ENCODE measurements around the gene TMPRSS9. TPM values are rescaled to one million over a fixed set of nuclear protein-coding genes. Genes with fewer than 3 reads are reported as not detected.

The TMPRSS9 gene
- total and polyA plus RNA-seq, 2 donors from 2014 or later = not detected

DNA sequence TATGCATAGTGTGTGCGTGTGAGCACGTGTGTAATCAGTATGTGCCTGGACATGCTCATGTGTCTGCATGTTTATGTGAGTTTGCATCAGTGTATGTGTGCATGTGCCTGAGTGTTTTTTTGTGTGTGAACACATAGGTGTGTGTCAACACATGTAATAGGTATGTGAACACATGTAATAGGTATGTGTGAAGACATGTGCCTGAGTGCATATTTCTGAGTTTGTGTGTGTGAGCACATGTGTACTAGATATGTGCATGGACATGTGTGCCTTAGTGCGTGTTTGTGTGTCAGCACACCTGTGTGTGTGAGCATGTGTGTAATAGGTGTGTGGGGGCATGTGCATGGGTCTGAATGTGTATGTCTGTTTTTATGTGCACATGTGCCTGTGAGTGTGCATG is 24.2 kb upstream of the TMPRSS9 start:
- Histone ChIP-seq H3K36me3 (ENCODE audit: control insufficient read depth in 2 of 3, insufficient read depth in 3 of 3, low read length in 3 of 3) (peaks cover 0 to 3% (median 3%) of the 10 kb centered on the region in 3 donors), H3K9me3 (ENCODE audit: control insufficient read depth in 2 of 3, insufficient read depth in 1 of 3, low read length in 3 of 3) (no peaks in the 10 kb centered on the region), H3K4me1 (ENCODE audit: control insufficient read depth in 2 of 3, insufficient read depth in 2 of 3, low read depth in 1 of 3, low read length in 3 of 3) (peaks cover 0 to 22% (median 13%) of the 10 kb centered on the region in 3 donors), H3K4me3 (ENCODE audit: low read length in 3 of 3) (no peak overlapping the region), H3K27me3 (ENCODE audit: control insufficient read depth, insufficient read depth, low read length) (no peaks in the 10 kb centered on the region), H3K9ac (ENCODE audit: low read length in 3 of 3) (no peak overlapping the region), H3K27ac (ENCODE audit: low read depth in 2 of 2, low read length in 2 of 2) (no peak overlapping the region)
- DNase-seq (no peak), FAIRE-seq (no peak)
- TF ChIP-seq, protein P1, sequence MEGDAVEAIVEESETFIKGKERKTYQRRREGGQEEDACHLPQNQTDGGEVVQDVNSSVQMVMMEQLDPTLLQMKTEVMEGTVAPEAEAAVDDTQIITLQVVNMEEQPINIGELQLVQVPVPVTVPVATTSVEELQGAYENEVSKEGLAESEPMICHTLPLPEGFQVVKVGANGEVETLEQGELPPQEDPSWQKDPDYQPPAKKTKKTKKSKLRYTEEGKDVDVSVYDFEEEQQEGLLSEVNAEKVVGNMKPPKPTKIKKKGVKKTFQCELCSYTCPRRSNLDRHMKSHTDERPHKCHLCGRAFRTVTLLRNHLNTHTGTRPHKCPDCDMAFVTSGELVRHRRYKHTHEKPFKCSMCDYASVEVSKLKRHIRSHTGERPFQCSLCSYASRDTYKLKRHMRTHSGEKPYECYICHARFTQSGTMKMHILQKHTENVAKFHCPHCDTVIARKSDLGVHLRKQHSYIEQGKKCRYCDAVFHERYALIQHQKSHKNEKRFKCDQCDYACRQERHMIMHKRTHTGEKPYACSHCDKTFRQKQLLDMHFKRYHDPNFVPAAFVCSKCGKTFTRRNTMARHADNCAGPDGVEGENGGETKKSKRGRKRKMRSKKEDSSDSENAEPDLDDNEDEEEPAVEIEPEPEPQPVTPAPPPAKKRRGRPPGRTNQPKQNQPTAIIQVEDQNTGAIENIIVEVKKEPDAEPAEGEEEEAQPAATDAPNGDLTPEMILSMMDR (IDR thresholded peaks at IDR 0.05; ENCODE audit: borderline replicate concordance, extremely low read depth, insufficient read depth) = no peak
- intact Hi-C loops (cut with DNase I) = no loop called here

DNA sequence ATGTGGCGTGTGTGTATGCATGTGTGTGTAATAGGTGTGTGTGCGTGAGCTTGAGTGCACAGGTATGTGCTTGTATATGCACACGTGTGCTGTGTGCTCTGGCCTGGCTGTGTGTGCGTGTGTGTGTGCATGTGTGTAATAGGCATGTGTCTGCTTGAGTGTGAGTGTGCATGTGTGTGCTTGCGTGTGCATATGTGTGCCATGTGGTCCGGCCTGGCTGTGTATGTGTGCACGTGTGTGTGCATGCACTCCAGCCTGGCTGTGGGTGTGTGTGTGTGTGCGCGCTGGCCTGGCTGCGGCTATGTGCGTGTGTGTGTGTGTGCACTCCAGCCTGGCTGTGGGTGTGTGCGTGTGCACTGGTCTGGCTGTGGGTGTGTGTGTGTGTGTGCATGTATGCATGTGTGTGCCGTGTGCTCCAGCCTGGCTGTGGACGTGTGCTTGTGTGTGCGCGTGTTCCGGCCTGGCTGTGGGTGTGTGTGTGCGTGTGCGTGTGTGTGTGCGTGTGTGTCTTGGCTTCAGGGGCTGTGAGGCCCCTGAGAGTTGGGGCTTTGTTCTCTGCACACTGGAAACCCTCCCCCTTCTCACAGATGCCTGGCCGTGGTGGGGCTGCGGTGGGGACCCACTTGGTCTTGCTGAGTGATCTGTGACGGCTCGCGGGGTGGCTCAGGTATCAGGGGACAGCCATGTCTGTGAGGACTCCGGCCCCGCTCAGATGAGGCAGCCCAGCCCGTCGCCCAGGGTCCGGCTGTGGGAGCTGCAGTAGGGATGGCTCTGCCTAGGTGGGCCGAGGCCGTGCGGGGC is 23.3 kb upstream of the TMPRSS9 start:
- no peak overlapping the region for H3K4me3 ChIP-seq (ENCODE audit: low read length in 3 of 3)
- no peak for FAIRE-seq
- H3K4me1 ChIP-seq (ENCODE audit: control insufficient read depth in 2 of 3, insufficient read depth in 2 of 3, low read depth in 1 of 3, low read length in 3 of 3) = peaks cover 0 to 18% (median 4%) of the 10 kb centered on the region in 3 donors
- intact Hi-C loops (cut with DNase I) = no loop called here
- TF ChIP-seq, protein P1 (IDR thresholded peaks at IDR 0.05; ENCODE audit: borderline replicate concordance, extremely low read depth, insufficient read depth) = no peak
- H3K27ac ChIP-seq (ENCODE audit: low read depth in 2 of 2, low read length in 2 of 2) = no peak overlapping the region
- peaks cover 0 to 7% (median 3%) of the 10 kb centered on the region in 3 donors for H3K36me3 ChIP-seq (ENCODE audit: control insufficient read depth in 2 of 3, insufficient read depth in 3 of 3, low read length in 3 of 3)
- no peaks in the 10 kb centered on the region for H3K27me3 ChIP-seq (ENCODE audit: control insufficient read depth, insufficient read depth, low read length)
- no peak overlapping the region for H3K9ac ChIP-seq (ENCODE audit: low read length in 3 of 3)
- no peaks in the 10 kb centered on the region for H3K9me3 ChIP-seq (ENCODE audit: control insufficient read depth in 2 of 3, insufficient read depth in 1 of 3, low read length in 3 of 3)
- peak in 3 of 5 donors; percentile 61 to 81 (median 66) for DNase-seq

DNA sequence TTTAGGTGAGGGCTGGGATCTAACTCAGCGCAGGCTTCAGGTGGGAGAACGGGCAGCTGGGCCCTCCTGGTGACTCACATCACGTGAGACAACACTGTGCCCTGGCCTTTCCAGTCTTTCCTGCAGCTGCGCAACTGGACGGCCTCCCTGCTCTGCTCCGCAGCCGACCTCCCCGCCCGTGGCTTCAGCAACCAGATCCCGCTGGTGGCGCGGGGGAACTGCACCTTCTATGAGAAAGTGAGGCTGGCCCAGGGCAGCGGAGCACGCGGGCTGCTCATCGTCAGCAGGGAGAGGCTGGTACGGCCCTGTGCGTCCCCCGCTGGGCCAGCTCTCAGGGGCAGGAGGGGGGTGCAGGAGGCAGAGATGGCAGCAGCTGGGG is 22.7 kb upstream of the TMPRSS9 start:
- intact Hi-C loops (cut with DNase I) = no loop called here
- Histone ChIP-seq H3K27me3 (ENCODE audit: control insufficient read depth, insufficient read depth, low read length) (no peaks in the 10 kb centered on the region), H3K9me3 (ENCODE audit: control insufficient read depth in 2 of 3, insufficient read depth in 1 of 3, low read length in 3 of 3) (no peaks in the 10 kb centered on the region), H3K4me1 (ENCODE audit: control insufficient read depth in 2 of 3, insufficient read depth in 2 of 3, low read depth in 1 of 3, low read length in 3 of 3) (peaks cover 0 to 15% (median 2%) of the 10 kb centered on the region in 3 donors), H3K27ac (ENCODE audit: low read depth in 2 of 2, low read length in 2 of 2) (no peak overlapping the region), H3K4me3 (ENCODE audit: low read length in 3 of 3) (no peak overlapping the region), H3K36me3 (ENCODE audit: control insufficient read depth in 2 of 3, insufficient read depth in 3 of 3, low read length in 3 of 3) (peaks cover 0 to 7% (median 3%) of the 10 kb centered on the region in 3 donors), H3K9ac (ENCODE audit: low read length in 3 of 3) (no peak overlapping the region)
- TF ChIP-seq, protein P1 (IDR thresholded peaks at IDR 0.05; ENCODE audit: borderline replicate concordance, extremely low read depth, insufficient read depth) = no peak
- DNase-seq (peak in 4 of 5 donors; percentile 94 to 95 (median 94)), FAIRE-seq (no peak)
